Measurements from ENCODE around the gene CCDC34. TPM values are rescaled to one million over a fixed set of nuclear protein-coding genes. Genes with fewer than 3 reads are reported as not detected.

Gene CCDC34, protein sequence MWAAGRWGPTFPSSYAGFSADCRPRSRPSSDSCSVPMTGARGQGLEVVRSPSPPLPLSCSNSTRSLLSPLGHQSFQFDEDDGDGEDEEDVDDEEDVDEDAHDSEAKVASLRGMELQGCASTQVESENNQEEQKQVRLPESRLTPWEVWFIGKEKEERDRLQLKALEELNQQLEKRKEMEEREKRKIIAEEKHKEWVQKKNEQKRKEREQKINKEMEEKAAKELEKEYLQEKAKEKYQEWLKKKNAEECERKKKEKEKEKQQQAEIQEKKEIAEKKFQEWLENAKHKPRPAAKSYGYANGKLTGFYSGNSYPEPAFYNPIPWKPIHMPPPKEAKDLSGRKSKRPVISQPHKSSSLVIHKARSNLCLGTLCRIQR
- total RNA-seq: 10 to 100 TPM; 19.7 to 20.8 TPM

DNA sequence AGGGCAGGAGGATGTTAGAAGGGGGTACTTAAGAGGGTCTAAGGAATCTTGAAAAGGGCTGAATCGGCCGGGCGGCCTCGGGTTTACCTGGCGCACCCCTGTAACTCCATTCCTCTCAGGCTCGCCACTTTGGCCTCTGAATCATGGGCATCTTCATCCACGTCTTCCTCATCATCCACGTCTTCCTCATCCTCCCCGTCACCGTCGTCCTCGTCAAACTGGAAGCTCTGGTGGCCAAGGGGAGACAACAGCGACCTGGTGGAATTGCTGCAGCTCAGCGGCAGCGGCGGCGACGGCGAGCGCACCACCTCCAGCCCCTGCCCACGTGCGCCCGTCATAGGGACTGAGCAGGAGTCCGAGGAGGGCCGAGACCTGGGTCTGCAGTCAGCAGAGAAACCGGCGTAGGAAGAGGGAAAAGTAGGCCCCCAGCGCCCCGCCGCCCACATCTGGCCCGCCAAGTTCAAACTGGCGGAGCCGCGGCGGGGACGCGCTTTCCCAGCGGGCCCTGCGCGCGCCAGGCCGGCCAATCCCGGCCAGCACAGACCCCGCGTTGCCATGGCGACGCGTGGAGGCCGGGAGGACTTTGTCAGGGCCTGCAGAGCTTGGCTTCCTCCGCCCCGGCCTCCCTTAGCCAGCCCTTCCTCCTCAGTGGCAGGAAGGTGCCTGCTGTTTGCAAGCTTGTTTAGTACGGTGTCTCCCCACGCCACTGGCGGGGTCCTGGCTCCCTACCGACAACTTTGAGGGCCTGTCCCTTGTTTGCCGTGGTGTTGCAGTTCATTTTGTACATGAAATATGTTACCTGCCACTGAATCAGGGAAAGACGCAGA lies at the start of gene CCDC34:
Gene CCDC34, minus strand, starts transcription at position 467 of the 827 bp plus-strand sequence. Its CDS starts 21 bp downstream, at position 446.
- peak within 1 kb of the TSS; percentile 92 to 94 for H3K27ac Mint-ChIP-seq
- DNase-seq (ENCODE audit: low spot score in 2 of 2): peak; percentile 88
- H3K36me3 Mint-ChIP-seq: peaks cover 0 to 9% of the 10 kb centered on the region in 2 donors
- peak; percentile 99 to 100 for ATAC-seq
- no peaks in the 10 kb centered on the region for H3K9me3 Mint-ChIP-seq

DNA sequence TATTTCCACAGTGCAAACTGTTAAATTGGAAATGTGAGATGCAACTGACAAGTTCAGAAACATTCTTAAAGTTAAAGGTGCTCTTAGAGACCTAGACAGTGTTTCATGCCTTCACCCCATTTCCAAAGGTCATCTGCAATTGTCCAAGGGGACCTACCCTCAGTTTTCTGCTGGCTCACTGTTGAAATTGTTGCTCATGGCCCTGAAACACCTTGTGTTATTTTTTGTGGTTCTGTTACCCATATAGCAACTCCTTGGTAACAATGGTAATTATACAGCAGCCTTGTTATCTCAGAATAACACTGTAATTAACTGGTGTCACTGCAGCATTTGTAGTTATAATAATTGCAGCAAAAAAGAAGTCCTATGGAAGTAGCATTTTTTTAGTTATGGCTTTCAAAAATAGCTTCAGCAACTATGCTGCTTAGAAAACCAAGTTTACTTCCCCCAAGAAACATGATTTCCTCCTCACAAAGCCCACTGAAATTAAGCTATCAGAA lies 49.2 kb upstream of the CCDC34 start:
- Mint-ChIP-seq H3K36me3 (no peaks in the 10 kb centered on the region), H3K27ac (no peak overlapping the region), H3K9me3 (no peaks in the 10 kb centered on the region)
- ATAC-seq: no peak
- no peak for DNase-seq (ENCODE audit: low spot score in 2 of 2)

GRCh38 chr11:27411328-27411727 lies 48.3 kb upstream of the CCDC34 start:
- ATAC-seq (no peak), DNase-seq (ENCODE audit: low spot score in 2 of 2) (no peak)
- H3K27ac Mint-ChIP-seq: no peak overlapping the region
- no peaks in the 10 kb centered on the region for H3K36me3 Mint-ChIP-seq
- H3K9me3 Mint-ChIP-seq: no peaks in the 10 kb centered on the region

DNA sequence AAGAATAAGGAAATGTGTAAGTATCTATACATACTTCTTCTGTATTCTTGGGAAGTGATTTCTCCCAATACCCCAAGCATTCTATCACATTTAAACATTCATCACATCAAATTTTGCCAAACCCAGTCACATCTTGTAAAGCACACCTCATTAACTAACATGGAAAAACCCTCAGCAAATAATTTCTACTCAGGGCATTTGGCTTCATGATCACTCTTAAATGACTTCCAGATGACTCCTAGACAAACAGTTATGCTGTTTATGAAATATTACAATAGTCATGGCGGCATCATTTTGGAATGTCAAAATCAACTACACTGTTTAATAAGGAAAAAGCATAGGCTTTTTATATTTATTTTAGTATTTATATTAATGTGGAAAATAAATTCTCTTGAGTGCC lies 47.3 kb upstream of the CCDC34 start:
- DNase-seq (ENCODE audit: low spot score in 2 of 2): no peak
- no peaks in the 10 kb centered on the region for H3K36me3 Mint-ChIP-seq
- ATAC-seq: no peak
- H3K9me3 Mint-ChIP-seq: no peaks in the 10 kb centered on the region
- H3K27ac Mint-ChIP-seq: no peak overlapping the region

DNA sequence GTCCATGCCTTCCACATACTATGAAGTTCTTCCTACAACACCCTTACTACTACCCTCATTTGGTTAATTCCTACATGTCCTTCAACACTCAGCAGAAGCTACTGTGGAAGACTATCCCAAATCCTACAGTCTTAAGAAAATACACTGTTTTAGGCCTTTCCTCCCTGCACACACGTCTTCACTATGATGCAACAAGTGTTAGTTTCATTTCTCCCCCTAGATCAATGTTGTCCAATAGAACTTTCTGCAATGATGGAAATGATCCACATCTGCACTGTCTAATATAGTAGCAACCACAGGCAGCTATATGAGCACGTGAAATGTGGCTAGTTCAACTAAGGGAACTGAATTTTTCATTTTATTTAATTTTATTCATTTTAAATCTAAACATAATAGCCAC lies 46.7 kb upstream of the CCDC34 start:
- no peak overlapping the region for H3K27ac Mint-ChIP-seq
- H3K9me3 Mint-ChIP-seq: no peaks in the 10 kb centered on the region
- H3K36me3 Mint-ChIP-seq: no peaks in the 10 kb centered on the region
- ATAC-seq (no peak), DNase-seq (ENCODE audit: low spot score in 2 of 2) (no peak)

- ATAC-seq: no peak
- Mint-ChIP-seq H3K36me3 (no peaks in the 10 kb centered on the region), H3K27ac (no peak overlapping the region), H3K9me3 (no peaks in the 10 kb centered on the region)
- DNase-seq (ENCODE audit: low spot score in 2 of 2): no peak
Observed at GRCh38 chr11:27409049-27409448, 46.0 kb upstream of the CCDC34 start.

DNA sequence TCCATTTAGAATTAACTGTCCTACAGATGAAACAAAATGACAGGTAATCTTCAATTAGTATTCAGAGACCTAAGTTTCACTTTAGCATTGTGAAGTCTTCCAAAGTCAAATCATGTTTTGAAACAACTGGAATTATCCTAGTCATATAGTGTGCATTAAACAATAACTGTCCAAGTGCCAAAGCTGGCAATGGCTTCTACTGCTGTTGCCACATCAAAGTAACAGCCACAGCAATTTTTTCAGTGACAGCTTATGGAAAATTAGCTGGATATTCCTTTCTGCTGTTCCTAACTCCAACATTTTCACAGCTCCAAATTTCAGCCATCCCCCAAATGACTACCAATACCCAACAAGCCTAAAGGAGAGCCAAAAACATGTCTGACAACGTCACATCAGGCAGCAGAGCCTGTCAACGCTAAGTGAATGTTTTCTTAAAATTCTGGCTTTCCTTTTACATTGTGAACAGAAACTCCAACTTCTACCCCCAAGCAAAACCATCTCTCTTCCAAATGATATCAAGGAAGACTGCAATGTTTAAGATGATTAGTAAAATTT lies 45.3 kb upstream of the CCDC34 start:
- no peak for ATAC-seq
- no peak for DNase-seq (ENCODE audit: low spot score in 2 of 2)
- no peak overlapping the region for H3K27ac Mint-ChIP-seq
- H3K9me3 Mint-ChIP-seq: no peaks in the 10 kb centered on the region
- H3K36me3 Mint-ChIP-seq: no peaks in the 10 kb centered on the region

DNA sequence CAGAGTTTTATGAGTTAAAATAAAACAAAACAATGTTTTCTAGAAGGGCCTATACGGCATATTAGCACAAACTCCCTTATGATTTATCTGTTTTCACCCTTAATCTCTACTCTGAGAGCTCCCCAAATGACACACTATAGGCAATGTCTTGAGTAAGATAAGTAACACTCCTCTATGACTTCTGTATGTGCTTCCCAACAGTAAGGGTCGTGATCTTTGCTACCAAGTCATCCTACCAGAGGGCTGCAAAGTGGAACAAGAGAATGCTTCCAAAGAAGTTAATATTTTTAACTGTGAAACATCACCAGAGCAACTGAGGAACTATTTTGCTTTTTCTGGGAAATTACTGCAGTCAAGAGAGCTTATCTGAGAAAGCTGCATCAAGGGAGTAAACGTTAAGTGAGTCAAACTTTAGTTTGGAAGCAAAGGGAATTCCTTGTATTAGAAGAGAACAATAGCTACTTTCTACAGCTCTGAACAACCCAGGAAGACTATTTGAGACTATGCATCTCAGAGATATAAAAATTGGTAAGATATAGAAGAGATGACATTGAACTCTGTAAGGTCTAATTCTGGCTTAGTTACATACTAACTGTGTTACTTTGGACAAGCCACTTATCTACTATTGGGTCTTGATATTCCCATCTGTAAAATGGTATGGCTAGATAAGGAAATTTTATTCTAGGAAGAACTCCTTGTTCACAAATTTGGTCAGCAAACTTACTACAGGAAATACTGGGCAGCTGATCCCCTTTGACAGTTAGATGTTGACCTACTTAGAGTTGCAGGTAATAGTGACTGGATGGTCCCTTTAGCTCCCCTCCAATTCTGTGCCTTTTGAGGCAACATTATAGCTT lies 43.7 kb upstream of the CCDC34 start:
- no peak for DNase-seq (ENCODE audit: low spot score in 2 of 2)
- no peak overlapping the region for H3K27ac Mint-ChIP-seq
- no peak for ATAC-seq
- H3K9me3 Mint-ChIP-seq: no peaks in the 10 kb centered on the region
- H3K36me3 Mint-ChIP-seq: no peaks in the 10 kb centered on the region

GRCh38 chr11:27405134-27405533 lies 42.1 kb upstream of the CCDC34 start:
- no peaks in the 10 kb centered on the region for H3K9me3 Mint-ChIP-seq
- DNase-seq (ENCODE audit: low spot score in 2 of 2): no peak
- H3K27ac Mint-ChIP-seq: no peak overlapping the region
- H3K36me3 Mint-ChIP-seq: no peaks in the 10 kb centered on the region
- no peak for ATAC-seq

DNA sequence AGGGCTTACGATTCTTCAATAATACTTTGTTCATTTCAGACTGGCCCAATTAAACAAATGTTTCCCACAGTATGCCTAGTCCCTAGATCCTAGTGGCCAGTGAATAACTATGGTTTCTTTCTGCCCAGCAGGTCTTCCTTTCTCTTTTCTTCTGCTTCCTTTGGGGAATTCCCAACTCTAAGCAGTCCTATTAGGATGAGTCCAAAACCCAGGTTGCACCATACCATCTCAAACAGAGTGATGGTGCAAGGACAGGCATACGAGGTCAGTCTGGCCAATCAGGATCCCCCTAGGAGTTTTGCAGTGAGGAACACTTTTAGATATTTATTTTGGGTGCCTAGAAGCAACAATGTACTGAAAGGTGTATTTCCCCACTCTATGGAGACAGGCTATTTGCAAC lies 41.4 kb upstream of the CCDC34 start:
- H3K36me3 Mint-ChIP-seq: no peaks in the 10 kb centered on the region
- H3K27ac Mint-ChIP-seq: no peak overlapping the region
- ATAC-seq (no peak), DNase-seq (ENCODE audit: low spot score in 2 of 2) (no peak)
- H3K9me3 Mint-ChIP-seq: no peaks in the 10 kb centered on the region

DNA sequence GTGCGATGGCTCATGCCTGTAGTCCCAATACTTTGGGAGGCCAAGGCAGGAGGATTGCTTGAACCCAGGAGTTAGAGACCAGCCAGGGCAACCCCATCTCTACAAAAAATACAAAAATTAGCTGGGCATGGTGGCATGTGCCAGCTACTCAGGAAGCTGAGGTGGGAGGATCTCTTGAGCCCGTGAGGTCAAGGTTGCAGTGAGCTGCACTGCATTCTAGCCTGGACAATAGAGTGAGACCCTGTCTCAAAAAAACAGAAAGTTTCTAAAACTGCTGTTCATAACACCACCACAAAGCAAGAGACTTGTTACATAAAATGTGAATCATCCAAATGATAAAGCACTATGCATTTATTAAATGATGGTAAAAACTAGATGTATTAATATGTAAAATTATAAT lies 40.2 kb upstream of the CCDC34 start:
- H3K27ac Mint-ChIP-seq: no peak overlapping the region
- ATAC-seq (no peak), DNase-seq (ENCODE audit: low spot score in 2 of 2) (no peak)
- no peaks in the 10 kb centered on the region for H3K9me3 Mint-ChIP-seq
- no peaks in the 10 kb centered on the region for H3K36me3 Mint-ChIP-seq

- no peaks in the 10 kb centered on the region for H3K9me3 Mint-ChIP-seq
- DNase-seq (ENCODE audit: low spot score in 2 of 2) (no peak), ATAC-seq (no peak)
- H3K27ac Mint-ChIP-seq: no peak overlapping the region
- H3K36me3 Mint-ChIP-seq: no peaks in the 10 kb centered on the region
Observed at GRCh38 chr11:27402450-27402849, 39.4 kb upstream of the CCDC34 start.

DNA sequence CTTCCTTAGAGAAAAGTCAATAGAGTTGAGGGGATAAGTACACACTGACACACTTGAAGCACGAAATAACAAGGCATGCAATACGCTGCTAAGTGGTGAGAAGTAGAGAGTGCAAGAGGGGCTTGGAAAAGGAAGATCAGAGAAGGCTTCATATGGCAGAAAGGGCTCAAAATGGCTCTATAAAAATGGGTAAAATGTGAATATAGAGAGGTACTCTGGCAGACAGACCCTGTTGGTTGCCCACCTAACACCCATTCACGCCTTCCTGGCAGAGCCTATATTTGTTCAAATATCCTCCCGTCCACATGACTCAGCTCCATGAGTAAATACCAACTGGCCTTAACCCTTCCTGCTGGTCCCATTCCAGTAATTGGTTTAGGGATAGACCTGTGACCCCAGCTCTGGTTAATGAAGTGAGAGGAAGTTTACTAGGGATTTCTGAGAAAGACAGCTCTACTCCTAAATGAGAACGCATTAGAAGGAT lies 38.9 kb upstream of the CCDC34 start:
- DNase-seq (ENCODE audit: low spot score in 2 of 2) (no peak), ATAC-seq (no peak)
- Mint-ChIP-seq H3K36me3 (no peaks in the 10 kb centered on the region), H3K27ac (no peak overlapping the region), H3K9me3 (no peaks in the 10 kb centered on the region)

DNA sequence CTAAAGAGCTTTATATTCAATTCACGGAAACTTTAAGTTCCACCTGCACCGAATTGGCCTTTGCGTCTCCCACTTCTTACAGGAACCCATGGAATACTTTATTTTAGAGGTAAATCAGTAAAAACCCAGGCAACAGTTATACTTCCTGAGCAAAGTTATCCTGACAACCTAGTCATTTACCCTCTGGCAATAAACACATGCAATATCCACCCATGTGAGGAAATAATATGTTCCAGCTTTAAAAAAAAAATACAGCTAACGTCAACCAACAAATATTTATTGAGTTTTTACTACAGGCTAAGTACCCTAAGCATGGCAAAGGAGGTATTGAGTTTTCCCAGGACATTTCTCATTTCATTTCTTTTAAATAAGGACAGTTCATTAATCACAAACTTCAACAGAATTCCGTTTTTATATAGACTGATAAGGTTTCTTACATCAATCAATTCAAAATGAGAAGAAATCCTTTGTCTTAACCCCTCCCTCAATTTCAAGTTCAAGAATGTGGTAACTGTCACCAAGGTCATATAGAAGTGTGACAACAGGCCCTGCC lies 38.3 kb upstream of the CCDC34 start:
- no peak overlapping the region for H3K27ac Mint-ChIP-seq
- ATAC-seq (no peak), DNase-seq (ENCODE audit: low spot score in 2 of 2) (no peak)
- H3K36me3 Mint-ChIP-seq: no peaks in the 10 kb centered on the region
- no peaks in the 10 kb centered on the region for H3K9me3 Mint-ChIP-seq

- DNase-seq (ENCODE audit: low spot score in 2 of 2) (no peak), ATAC-seq (no peak)
- no peaks in the 10 kb centered on the region for H3K9me3 Mint-ChIP-seq
- H3K36me3 Mint-ChIP-seq: no peaks in the 10 kb centered on the region
- H3K27ac Mint-ChIP-seq: no peak overlapping the region
Observed at GRCh38 chr11:27398400-27398770, 35.4 kb upstream of the CCDC34 start.
